Esophagus squamous epithelium (tissue), 4 donors: Measurements from ENCODE around the gene COL1A1.

Experiments
- CTCF ChIP-seq, 6 experiments: fragments of 450-650 bp in 4 of 6; fragments of 200-600 bp in 2 of 6; sonication (generic) in 2 of 6; IDR thresholded peaks; one replicate each; pipeline ENCODE4 v1.5.1; 2016 to 2019; ENCODE audit warnings: antibody characterized with exemption in 6 of 6, mild to moderate bottlenecking in 4 of 6, moderate library complexity in 4 of 6
- POLR2A ChIP-seq, 4 donors: fragments of 450-650 bp; IDR thresholded peaks; one replicate each; pipeline ENCODE4 v1.6.1; 2017; ENCODE audit warnings: antibody characterized with exemption in 4 of 4, mild to moderate bottlenecking in 4 of 4, moderate library complexity in 3 of 4

DNA sequence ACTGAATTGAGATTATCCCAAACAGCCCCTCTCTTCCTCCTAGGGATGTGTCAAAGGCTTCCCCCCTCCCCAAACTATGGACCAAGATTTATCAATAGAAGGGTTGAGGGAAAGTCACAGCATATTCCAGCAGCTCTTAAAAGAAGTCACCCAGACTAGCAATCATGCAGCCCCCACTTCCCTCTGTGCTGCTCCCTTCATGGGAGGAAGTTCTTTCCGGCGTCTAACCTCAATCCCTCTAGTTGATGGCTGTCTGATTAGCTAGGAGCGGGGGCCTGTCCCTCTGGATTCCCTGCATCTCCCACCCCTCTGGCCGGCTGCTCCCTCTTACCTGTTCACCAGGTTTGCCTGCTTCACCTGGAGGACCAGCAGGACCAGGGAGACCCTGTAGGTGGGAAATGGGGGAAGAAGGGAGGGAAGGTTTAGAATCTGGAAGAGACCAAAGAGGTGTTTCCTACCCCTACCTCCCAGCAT, 9.2 kb downstream of the COL1A1 start:
- no peak for TF ChIP-seq CTCF (IDR thresholded peaks at IDR 0.05)
- TF ChIP-seq POLR2A (IDR thresholded peaks at IDR 0.05), result no peak
